Putamen (tissue), 1 donor: Measurements from ENCODE around the gene SMARCA4.

Experiments
- DNase-seq: peaks from one replicate; pipeline ENCODE4 v3.0.0-alpha.2; 2016; ENCODE audit warnings: low spot score

SMARCA4 gene

DNA sequence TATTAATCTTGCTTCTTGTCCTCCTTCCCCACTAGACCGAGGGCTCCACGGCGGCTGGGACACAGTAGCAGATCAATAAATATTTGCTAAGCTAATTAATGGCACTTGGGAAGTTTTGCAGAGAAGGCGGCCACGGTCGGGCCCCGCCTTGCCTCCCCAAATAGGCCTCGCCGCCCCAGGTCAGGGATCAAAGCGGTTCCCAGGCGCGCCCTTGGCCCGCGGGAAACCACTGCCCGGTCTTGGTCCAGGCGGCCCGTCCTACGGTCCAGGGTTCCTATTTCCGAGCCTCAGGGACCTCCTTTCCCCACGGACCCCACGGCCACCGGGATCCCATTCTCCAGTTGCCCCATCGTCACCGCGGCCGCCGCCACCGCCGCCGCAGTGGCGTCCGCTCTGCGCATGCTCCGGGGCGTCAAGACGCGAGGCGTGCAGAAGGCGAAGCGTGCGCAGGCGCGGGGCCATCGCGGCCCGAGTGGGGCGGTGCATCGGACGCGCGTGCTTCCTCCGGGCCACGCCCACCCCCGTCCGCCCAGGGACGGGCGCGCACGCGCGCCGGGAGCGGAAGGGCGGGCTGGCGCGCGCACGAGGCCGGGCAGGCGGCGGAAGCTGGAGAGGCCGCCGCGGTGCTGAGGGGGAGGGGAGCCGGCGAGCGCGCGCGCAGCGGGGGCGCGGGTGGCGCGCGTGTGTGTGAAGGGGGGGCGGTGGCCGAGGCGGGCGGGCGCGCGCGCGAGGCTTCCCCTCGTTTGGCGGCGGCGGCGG, at the start of gene SMARCA4:
TSS of gene SMARCA4 (plus strand) at position 717 of the 759 bp plus-strand sequence. CDS start 23,122 bp downstream, outside the sequence.
- DNase-seq: peak; percentile 96

DNA sequence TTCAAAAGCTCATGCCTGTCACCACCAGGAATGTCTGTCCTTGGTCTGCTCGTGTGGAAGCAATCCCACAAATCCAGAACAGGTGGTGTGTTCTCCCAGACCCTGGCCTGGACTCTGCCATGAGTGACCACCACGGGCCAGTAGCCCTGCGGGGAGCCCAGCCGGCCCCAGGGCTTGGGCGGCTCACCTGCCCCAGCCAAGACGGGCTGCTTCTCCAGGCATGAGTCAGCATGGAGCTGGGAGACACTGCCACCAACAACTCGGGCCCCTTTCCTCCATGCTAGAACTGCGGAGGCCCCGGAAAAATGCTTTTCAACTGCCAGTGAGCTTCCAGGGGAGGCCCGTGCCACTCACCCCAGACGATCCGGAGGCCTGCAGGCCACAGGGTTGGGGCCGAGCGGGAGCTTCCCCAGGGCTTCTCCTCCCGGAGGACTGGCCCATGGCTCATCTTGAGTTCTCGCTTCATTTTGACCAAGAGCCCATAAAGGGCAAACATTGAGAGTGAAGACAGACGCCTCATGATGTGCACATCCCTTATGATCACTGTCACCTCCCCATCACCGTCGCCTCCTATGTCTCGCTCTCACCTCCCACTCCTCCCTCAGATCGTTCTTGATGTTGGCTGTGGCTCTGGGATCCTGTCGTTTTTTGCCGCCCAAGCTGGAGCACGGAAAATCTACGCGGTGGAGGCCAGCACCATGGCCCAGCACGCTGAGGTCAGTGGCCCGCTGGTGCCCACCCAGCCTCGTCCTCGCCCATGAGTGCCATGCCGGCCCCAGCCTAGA, 49.1 kb upstream of the SMARCA4 start:
- peak; percentile 37 for DNase-seq

DNA sequence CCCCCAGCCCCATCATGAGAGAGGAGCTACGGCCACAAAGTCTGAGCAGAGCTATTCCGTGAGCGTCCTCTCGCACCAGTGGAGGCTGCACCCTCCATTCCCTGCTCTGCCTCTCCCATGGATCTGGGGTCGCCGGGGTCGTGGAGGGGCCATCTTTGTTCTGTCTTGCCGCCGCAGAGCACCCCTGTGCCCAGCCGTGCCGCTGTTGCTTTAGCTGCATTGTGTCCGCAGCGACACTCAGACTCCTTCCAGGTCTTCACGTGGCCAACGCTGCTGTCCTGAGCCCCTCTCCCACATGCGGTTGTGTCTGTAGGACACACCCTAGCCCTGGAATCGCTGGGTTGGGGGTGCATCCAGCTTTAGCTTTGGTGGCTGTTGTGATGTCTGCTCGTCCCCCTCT, 48.2 kb upstream of the SMARCA4 start:
- no peak for DNase-seq

DNA sequence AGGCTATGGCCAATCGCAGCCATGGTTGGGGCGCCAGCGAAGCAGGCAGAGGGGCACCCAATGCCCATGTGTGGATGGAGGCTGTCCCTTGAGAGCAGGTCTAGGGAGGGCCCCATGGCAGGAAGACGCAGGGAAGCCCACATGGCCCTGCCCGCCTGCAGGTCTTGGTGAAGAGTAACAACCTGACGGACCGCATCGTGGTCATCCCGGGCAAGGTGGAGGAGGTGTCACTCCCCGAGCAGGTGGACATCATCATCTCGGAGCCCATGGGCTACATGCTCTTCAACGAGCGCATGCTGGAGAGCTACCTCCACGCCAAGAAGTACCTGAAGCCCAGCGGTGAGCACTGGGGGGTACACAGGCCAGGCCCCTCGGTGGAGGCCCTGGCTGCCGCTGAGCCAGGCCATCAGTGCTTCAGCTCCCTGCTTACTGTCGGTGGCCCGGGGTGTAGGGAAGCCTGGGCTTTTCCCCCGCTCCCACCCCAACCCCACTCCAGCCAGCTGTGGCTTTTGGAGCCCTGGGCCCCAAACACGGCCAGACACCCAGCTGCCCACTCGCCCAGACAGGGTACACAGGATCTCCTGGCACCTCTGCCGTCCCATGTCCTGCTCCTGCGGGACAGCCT, 47.0 kb upstream of the SMARCA4 start:
- DNase-seq: no peak

DNA sequence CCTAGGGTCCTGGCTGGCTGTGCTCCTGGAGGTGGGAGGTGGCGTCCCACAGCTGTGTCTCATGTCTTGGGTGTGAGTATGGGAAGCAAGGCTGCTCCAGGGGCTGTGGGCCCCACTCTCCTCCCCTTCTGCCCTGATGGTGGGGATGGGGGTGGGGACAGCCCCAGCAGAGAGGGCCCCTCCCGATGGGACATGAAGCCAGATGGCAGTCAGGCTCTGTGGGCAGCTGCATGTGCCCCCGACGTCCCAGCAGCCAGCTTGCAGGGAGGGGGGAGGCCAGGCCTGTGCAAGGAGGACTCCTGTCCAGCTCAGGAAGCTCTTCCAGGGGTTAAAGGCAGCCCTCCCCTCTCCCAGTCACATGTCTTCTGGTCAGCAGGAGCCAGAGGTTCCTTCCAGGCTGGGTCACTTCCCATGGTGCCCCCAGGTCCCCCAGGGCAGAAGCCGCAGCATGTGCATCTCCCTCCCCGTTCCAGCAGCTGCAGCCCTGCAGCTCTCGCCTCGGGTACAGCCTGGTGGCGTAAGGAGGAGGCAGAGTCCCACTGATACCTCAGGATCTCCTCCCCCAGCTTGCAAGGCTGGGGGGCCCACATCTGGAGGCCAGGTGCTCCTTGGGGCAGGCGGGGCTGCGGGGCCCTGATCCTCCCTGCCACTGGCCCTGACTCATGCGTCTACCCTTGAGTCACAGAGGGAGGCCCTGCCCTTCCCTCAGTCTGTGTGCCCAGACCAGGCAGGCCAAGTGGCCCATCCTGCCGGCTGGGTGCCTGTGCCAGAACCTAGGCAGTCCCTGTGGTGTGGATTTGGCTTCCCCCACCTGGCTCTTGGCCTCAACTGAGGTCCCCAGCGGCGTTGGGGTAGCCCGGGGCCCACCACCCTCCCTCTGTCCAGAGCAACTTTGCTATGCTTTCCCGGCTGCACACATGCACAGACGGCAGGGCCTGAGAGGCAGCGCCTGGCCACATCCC, 45.4 kb upstream of the SMARCA4 start:
- no peak for DNase-seq

GRCh38 chr19:10916602-10917001, 44.2 kb upstream of the SMARCA4 start:
- DNase-seq: no peak

DNA sequence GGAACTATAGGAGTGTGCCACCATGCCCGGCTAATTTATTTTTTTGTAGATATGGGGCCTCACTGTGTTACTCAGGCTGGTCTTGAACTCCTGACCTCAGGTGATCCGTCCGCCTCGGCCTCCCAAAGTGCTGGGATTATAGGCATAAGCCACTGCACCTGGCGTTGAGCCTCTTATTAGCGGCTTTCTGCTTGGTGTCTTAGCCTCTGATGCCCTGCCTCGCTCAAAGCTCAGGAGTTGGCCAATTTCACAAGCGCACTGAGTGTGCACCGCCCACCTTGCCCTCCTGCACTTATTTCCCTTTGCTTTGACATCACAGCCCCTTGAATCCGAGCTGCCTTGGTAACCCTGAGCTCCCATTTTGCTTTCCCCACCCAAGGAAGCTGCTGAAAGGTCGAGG, 42.5 kb upstream of the SMARCA4 start:
- DNase-seq: no peak

- peak; percentile 50 for DNase-seq
Measured at GRCh38 chr19:10919352-10920287, 41.2 kb upstream of the SMARCA4 start.

GRCh38 chr19:10920288-10920655, 40.6 kb upstream of the SMARCA4 start:
- no peak for DNase-seq

- no peak for DNase-seq
Measured at GRCh38 chr19:10920781-10921180, 40.0 kb upstream of the SMARCA4 start.

DNA sequence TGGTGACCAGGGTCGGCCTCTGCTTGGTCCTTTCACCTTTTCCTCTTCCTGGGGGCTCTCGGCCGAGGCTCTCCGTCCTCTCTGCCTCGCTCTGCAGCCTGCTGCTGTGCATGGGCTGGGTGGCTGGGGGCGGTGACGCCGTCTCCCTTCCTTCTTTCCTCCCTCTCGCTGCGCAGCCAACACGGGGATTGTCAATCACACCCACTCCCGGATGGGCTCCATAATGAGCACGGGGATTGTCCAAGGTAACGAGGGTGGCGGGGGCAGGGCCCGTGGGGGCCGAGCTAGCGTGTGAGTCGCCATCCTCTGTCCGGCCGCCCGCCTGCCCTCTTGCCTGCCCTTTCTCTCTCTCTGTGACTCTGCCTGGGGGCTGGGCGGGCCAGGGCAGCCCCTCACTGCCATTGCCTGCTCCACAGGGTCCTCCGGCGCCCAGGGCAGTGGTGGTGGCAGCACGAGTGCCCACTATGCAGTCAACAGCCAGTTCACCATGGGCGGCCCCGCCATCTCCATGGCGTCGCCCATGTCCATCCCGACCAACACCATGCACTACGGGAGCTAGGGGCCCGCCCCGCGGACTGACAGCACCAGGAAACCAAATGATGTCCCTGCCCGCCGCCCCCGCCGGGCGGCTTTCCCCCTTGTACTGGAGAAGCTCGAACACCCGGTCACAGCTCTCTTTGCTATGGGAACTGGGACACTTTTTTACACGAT, 39.5 kb upstream of the SMARCA4 start:
- DNase-seq: peak; percentile 37

DNA sequence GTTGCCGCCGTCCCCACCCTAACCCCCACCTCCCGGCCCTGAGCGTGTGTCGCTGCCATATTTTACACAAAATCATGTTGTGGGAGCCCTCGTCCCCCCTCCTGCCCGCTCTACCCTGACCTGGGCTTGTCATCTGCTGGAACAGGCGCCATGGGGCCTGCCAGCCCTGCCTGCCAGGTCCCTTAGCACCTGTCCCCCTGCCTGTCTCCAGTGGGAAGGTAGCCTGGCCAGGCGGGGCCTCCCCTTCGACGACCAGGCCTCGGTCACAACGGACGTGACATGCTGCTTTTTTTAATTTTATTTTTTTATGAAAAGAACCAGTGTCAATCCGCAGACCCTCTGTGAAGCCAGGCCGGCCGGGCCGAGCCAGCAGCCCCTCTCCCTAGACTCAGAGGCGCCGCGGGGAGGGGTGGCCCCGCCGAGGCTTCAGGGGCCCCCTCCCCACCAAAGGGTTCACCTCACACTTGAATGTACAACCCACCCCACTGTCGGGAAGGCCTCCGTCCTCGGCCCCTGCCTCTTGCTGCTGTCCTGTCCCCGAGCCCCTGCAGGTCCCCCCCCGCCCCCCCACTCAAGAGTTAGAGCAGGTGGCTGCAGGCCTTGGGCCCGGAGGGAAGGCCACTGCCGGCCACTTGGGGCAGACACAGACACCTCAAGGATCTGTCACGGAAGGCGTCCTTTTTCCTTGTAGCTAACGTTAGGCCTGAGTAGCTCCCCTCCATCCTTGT, 38.8 kb upstream of the SMARCA4 start:
- no peak for DNase-seq

- DNase-seq: no peak
Measured at GRCh38 chr19:10922638-10923014, 38.2 kb upstream of the SMARCA4 start.

GRCh38 chr19:10923260-10924112, 37.3 kb upstream of the SMARCA4 start:
- DNase-seq: no peak

DNA sequence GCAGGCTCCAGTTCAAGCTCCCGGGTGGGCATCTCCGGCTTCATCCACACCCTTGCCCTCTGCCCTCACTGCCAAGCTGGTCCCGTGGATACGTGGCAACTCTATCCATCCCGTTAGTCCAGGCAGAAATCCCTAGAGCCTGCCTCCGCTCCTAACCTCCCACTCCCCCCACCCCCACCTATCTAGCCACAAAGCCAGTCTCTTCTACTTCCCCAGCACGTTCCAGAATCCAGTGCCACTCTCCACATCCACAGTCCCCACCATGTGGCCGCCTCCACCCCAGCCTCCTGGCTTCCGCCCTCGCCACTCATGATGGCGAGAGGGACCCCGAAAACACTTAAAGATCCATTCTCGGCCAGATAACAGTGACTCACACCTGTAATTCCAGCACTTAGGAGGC, 36.2 kb upstream of the SMARCA4 start:
- DNase-seq: no peak

- no peak for DNase-seq
Measured at GRCh38 chr19:10927730-10928562, 32.9 kb upstream of the SMARCA4 start.
